COLO668 (cell line): ENCODE measurements around the gene LRRC27.

Experiments
- DNase-seq: peaks from one replicate; lab custom pipeline; 2025; ENCODE audit not compliant: unreplicated experiment; lab: John Stamatoyannopoulos, UW

The LRRC27 gene

DNA sequence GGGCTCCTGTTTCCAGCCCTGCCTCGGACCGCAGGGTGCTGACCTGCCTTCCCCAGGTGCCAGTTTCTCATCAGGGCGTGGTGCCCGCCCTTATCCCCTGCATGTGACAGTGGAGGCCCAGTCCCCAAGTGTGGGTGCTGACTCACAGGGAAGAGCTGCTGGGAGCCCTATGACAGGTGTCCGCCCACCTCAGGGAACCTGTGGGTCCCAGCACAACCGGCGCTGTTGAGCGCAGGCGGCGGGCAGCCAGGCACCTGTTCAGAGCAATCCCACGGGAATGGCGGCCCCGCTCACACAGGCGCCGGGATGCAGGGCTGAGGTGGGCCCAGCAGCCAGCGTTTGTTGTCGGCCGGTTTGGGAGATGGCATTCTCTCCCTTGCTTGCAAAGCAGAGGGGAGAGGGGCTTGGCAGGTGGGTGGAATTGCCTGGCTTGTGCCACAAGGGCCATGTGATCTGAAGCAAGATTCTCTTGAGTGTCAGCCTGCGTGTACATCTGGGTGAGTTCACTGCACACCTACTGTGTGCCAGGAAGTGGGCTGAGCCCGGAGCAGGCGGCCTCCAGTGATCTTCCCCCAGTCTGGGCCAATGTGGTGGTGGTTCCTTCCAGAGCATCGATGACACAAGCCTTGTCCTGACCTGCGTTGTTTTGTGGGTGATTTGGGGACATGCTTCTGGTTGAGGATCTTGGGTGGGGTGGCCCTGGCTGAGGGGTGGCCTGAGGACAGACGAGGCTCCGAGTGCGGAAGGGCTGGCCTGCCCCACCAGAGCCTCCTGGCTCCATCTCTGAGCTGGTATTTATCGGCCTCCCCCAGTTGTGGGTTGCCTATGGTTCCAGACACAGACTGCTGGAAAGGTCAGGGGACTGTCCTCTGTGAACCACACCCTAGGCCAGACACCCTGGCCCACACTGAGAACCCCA is 67.4 kb downstream of the LRRC27 start:
- DNase-seq = peak; percentile 87

DNA sequence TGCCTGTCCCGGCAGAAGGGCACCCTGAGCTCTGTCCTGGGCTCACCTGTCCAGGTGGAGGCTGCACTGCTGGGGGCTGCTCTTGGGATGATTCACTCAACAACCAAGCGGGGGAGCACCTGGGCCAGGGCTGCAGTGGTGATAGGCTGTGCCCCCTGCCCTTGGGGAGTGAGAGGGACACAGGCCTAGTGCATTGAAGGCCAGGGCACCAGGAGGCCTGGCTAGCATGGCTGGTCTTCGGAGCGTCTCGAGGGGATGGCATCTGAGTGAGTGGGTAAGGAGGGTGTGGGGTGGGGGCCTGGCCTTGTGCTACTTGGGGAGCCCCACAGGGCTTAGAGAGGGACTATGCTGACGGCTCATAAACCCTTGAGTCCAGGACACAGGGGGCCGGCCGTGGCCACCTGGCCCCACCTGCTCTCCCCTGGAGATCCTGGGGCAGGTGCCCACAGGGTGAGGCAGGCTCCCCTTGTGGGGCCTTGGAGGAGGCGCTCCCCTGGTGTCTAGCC is 68.1 kb downstream of the LRRC27 start:
- peak; percentile 40 for DNase-seq

DNA sequence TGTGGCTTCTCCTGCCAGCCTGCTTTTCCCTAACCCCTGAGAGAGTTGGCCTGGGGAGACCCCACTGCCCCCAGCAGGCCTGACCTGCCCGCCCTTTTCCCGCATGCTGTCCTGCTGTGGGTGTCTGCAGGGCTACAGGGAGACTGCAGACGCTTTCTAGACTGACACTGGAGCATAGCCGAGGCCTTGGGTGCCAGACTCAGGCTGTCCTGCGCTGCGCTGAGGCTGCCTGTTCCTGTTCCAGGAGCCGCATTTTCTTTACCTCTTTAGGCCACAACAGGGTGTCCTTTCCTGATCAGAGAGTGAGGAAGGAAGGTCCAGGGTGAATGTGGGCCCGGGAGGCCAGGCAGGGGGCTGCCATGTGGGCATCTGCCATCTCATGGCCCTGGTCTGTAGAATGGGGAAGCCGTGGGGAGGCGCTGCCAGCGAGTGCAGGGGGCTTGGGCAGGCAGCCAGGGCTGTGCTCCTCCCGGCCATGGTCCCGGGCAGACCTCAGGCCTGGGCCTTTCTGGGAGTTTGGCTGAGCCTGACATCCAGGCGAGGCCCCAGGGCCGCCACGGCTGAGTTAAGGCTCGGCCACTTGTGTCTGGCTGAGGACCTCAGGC is 68.7 kb downstream of the LRRC27 start:
- DNase-seq = no peak

DNA sequence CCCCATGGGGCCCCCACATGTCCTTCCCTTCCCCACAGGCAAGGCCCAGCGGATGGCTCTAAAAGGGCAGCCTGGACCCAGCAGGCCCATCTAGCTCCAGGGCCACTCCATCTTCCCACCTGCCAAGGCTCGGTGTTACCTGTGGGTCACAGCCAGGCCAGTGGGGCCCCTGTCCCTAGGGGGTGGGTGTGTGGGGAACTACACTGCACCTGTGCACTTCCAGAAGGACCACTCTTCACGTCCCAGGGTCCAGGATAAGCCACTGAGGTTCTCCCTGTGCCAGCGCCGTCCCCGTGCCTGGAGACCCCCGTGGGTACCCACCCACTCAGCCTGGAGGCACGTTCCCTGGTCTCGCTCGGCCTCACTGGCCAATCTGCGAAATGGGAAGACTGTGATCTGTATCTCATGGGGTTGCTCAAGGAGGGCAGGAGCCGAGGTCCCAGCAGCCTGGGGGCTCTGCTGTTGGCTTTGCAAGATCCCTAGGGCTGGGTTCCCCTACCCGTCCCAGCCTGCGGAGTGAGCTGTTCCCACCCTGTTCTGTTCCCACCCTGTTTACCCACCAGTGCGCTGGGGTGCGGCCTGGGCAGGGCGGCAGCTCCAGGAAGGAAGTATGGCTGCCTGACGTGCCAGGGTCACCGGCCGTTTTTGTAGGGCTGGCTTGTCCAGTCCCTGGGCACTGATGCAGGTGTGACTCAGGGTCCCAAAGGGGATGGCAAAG is 69.6 kb downstream of the LRRC27 start:
- no peak for DNase-seq

DNA sequence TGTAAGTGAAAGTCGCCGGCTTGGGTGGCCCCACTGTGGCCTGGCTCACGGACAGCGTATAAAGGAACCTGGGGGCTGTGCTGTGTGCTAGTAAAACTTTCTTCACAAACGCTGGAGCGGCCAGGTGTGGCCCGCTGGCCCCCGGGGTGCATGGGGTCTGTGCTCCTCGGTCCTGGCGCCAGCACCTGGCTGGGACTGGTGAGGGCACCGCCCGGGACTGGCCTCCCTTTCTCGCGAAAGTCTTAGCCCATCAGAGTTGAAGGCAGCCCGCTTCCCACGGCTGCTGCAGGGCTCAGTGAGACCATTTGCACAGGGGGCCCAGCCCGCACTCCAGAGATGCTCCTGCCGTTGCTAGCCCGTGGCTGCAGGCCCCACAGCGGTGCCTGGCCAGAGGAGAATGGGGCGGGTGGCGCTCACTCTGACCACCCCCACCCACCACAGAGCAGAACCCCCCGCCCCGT is 70.8 kb downstream of the LRRC27 start:
- DNase-seq = no peak

DNA sequence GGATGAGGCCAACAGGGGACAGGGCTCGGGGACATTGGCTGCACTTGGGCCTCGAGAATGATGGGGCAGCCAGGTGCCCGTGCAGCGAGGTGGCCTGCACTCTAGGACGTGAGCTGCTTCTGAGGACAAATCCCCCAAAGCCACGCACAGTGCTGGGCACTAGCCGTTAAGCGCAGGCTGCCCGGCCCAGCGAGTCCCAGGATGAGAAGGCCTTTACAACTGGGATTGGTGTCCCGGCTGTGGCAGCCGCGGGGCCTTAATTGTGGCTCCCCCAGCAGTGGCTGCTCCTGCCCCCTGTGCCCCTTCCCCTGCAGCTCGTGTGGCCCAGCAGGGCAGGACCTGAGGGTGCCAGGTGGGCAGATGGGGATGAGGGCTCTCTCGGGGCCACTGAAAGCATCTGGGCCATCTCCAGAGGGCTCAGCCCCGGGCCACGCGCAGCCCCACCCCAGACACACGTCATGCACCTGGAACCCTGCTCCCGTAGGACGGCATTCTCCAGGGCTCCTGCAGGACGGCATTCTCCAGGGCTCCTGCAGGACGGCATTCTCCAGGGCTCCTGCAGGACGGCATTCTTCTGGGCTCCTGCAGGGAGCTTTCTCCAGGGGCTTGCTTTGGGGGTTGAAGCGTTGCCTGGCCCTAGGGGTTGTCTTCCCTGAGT is 71.6 kb downstream of the LRRC27 start:
- DNase-seq = no peak

DNA sequence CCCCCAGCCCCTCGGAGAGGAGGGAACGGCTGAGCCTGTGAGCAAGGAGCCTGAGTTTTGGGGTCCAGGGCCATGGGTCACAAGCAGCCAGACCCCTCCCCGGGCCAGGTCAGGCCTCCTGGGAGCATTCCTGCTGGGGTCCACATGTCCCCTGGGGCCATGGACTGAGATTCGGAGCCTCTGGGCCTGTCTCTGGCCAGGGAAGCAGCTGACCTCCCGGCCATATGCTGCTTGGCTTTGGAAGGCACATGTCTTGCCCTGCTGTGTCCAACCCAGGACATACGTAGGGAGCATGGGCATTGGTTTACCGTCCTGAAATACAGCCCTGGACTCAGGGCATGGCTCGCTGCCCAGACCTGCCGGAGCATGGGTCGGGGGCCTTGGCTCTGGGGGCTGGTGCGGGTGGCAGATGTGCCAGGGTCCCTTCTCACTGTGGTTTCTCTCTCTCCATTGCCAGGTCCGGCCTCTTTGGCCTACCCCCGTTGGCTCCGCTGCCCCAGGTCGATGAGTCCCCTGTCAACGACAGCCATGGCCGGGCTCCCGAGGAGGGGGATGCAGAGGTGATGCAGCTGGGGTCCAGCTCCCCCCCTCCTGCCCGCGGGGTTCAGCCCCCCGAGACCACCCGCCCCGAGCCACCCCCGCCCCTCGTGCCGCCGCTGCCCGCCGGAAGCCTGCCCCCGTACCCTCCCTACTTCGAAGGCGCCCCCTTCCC is 72.3 kb downstream of the LRRC27 start:
- DNase-seq = no peak

DNA sequence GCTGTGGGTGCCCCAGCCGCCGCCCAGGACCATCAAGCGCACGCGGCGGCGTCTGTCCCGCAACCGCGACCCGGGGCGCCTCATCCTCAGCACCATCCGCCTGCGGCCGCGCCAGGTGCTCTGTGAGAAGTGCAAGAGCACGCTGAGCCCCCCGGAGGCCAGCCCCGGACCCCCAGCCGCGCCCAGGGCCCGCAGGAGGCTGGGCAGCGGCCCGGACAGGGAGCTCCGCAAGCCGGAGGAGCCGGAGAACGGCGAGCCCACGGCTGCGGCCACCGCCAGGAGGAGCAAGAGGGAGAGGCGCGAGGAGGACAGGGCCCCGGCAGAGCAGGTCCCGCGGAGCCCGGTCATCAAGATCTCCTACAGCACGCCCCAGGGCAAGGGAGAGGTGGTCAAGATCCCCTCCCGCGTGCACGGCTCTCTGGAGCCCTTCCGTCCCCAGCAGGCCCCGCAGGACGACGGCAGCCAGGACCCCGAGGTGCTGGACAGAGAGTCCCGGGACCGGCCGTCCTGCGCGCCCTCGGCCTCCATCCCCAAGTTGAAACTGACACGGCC is 73.0 kb downstream of the LRRC27 start:
- no peak for DNase-seq

DNA sequence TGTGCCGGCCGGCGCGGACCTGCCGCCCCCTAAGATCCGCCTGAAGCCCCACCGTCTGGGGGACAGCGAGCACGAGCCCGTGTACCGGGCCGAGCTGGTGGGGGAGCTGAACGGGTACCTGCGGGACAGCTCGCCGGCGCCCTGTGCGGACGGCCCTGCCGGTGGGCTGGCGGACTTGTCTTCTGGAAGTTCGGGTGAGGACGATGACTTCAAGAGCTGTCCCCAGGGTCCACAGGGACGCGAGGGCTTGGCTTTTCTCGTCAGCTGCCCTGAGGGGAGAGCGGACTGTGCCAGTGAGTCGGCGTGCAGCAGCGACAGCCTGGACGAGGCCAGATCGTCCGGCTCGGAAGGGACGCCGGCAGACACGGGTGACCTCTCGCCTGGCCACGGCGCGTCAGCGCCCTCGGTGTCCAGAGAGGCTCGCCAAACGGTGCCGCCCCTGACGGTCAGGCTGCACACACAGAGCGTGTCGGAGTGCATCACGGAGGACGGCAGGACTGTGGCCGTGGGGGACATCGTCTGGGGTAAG is 73.5 kb downstream of the LRRC27 start:
- no peak for DNase-seq

DNA sequence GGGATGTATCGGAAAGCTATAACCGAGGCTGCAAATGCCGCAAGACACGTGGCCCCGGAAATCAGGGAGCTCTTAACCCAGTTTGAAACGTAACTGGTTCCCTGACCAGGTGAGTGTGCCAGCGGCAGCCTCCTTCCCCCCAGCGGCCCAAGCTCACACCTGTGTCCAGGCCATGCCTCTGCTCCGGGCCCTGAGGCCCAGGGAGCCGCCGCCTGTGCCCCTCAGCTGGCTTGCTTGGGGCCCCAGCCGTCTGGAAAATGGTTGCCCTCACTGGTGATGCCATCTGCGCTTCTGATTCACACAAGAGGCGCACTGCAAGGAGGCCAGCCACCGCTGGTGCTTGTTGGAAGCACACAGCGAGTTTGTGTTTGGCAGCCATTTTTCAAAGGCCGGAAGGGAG is 74.2 kb downstream of the LRRC27 start:
- no peak for DNase-seq

DNA sequence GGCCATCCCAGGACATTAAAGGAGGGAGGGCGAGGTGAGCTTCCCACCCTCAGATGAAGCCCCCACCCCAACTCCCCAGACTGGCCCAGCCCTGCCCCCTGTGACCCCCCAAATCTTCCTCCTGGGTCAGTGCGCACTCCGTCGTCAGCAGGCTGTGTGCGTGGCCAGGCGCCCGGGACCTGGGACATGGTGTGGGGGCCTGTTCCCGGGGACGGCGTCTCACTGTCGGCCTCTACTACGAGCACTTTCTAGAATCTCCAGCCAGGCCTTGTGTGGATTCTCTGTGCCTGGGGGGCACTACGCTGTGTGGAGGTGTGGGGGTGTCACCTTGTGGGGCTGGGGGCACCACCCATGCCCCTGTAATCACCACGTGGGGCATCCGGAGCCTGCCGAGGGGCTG is 74.8 kb downstream of the LRRC27 start:
- no peak for DNase-seq

DNA sequence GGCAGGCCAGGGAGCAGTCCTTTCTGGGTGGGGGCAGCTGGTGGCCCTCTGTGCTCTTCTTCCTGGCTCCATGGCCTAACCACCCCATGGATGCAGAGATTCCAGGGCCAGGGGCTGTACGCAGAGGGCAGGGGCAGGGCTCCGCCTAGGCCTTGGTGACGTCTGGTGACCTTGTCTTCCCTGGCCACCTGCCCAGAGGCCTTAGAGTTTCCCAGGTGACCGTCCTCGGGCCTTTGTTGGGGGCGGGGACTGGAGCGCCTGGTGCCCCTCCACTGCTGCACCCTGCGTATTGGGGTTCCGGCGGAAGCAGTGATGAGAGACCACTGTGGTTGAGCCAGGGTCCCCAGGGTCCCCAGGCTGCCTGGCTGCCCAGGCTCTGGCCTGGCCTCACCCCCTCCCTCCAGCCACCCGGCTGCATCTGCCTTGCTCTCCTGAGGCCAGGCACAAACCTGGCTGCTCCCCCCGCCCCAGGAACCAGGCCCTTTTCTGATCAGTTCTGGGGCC is 75.3 kb downstream of the LRRC27 start:
- DNase-seq = peak; percentile 43

DNA sequence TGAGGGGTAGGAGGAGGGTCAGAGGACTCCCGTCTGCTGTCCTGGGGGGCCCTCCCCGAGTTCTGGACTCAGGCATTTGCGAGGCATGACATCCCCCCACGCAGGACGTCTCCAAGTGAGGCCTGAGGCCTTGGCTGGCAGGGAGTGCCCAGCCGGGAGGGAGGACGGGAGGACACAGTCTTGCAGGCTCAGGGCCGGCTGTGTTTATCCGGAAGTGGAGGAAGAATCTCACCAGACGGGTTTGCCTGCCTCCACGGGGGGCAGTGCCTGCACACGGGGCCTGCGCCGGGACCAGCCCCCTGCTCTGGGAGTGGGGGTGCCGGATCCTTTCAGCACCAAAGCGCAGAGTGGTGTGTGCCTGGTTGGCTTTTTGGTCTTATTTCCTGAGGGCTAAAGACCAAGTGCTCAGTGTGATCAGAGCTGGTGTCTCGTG is 75.9 kb downstream of the LRRC27 start:
- DNase-seq = peak; percentile 87

DNA sequence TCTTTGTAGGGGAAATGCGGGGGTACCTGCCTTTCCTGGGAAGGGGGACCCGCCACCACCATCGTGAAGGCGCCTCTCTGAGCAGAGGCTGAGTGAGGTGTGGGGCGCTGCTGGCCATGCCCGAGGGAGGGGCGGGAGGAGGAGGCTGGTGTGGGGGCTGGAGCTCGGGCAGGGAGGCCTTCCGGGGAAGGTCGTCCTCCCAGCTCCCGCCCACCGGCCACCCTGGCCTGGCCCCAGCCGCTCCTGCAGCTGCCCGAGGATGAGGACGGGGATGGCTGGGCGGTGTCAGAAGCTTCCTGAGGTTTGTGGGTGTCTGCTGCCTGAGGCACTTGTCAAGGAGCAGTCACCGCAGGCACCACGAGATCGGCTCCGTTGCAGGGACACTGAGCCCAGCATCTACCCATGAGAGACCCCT is 76.4 kb downstream of the LRRC27 start:
- peak; percentile 70 for DNase-seq

DNA sequence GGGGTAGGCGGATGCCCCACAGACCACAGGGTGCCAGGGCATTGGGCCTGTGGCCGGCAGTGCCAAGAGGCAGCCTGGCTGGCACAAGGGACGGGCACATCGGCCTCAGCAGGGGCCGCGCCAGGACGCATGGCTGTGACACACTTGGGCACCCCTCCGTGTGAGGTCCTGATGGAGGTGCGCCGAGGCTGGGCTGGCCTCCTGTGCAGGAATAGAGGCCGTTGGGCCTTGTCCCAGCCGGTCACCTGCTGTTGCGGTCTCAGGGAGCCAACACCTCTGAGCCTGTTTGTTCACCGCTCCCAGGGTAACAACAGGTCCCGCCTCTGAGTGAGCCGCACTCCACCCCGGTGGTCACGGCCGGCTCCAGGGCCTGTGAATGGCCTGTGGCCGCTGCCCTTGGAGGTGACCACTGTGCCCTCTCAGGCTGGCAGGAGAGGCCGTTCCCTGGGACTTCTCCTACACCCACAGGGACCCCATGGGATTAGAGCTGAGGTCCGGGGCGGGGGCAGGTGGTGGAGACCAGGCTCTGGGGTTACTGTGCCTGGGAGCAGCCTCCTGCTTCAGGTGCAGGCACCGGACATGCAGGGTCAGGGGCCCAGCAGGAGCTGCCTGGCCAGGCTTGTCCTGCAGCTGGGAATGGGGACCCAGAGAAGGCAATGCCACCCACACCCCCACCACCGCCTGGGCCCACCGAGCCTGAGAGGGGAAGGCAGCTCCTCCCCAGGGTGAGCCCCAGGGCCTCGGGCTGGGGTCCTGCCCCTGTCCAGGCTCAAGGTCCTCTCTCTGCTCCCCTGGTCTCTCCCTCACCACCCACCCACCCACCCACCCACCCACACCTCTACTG is 77.1 kb downstream of the LRRC27 start:
- DNase-seq = peak; percentile 75

DNA sequence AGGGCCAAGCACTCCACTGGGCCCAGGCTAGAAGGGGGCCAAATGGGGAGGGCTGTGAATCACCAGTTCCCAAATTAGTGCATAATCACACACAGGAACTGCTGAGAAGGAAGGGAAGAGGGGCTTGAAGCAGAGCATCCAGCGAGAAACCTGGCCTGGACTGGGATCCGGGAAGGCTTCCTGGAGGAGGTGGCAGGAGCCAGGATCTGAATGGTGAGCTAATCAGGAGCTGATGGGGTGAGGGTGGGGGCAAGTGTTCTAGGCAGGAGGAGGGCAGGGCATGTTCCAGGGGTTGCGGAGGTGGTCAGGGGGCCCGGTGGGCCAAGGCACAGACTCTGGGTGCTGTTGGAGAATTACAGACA is 77.7 kb downstream of the LRRC27 start:
- peak; percentile 5 for DNase-seq

DNA sequence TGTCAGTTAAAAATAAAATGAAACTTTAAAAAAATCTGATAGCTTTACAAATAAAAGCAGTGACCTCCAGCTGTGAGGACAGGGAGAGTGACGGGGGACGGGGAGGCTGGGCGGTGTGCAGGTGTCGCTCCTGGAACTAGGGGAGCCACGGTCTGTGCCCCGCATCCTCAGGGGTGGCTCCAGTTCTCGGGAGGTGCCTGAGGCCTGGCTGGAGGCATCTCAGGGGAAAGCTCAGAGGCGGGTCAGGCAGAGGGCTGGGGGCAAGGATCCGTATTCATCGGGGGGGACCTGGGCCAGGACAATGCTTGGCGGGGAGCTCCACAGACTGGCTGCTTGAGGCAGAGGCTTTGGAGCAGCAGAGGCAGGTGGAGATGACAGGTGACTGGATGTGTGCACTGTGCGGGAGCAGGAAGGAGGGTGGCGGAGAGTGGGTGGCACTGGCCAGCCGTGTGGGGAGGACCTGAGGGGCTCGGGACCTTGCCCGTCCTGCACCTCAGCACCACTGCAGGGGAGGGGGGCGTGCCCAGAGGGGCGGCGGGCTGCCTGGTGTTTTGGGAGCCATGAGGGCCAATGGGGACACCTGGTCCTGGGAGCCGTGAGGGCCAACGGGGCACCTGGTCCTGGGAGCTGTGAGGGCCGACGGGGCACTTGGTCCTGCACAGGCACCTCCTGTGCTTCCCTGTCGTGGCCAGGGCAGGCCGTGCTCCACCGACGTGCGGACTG is 78.2 kb downstream of the LRRC27 start:
- peak; percentile 51 for DNase-seq
